ENCODE measurements around the gene KCTD2.

GRCh38 chr17:75032720-75033280, 14.2 kb upstream of the KCTD2 start:
- no peak for TF ChIP-seq CTCF (IDR thresholded peaks at IDR 0.05)
- no peak for TF ChIP-seq EP300 (IDR thresholded peaks at IDR 0.05)
- TF ChIP-seq POLR2A (IDR thresholded peaks at IDR 0.05), result no peak
